BLaER1 (cell line): ENCODE data around the gene GPR42.
"Not testable (repeated sequence)": the region's sequence is repeated elsewhere in the genome, so short reads cannot be mapped to it uniquely, and the experiment has no call there.

Source experiments
- H3K27ac ChIP-seq: shearing (Covaris generic); formaldehyde crosslinking; 2 replicates; pipeline ENCODE4 v1.8.1; 2022
- H3K27me3 ChIP-seq: shearing (Covaris generic); formaldehyde crosslinking; 2 replicates; pipeline ENCODE4 v1.8.1; 2022
- H3K36me3 ChIP-seq: shearing (Covaris generic); formaldehyde crosslinking; 2 replicates; pipeline ENCODE4 v1.8.1; 2022
- H3K4me1 ChIP-seq: shearing (Covaris generic); formaldehyde crosslinking; 2 replicates; pipeline ENCODE4 v1.8.1; 2022
- H3K4me2 ChIP-seq: shearing (Covaris generic); formaldehyde crosslinking; 2 replicates; pipeline ENCODE4 v1.8.1; 2022
- H3K4me3 ChIP-seq: shearing (Covaris generic); formaldehyde crosslinking; 2 replicates; pipeline ENCODE4 v1.8.1; 2022
- H3K9ac ChIP-seq: shearing (Covaris generic); formaldehyde crosslinking; 2 replicates; pipeline ENCODE4 v1.8.1; 2022
- H3K9me3 ChIP-seq: shearing (Covaris generic); formaldehyde crosslinking; 2 replicates; pipeline ENCODE4 v1.8.1; 2022
- H4K20me1 ChIP-seq: shearing (Covaris generic); formaldehyde crosslinking; 2 replicates; pipeline ENCODE4 v1.8.1; 2022
- Cebpa-rat ChIP-seq: shearing (Covaris generic); IDR thresholded peaks from 2 replicates; pipeline ENCODE4 v1.8.1; 2022

GPR42 gene

DNA sequence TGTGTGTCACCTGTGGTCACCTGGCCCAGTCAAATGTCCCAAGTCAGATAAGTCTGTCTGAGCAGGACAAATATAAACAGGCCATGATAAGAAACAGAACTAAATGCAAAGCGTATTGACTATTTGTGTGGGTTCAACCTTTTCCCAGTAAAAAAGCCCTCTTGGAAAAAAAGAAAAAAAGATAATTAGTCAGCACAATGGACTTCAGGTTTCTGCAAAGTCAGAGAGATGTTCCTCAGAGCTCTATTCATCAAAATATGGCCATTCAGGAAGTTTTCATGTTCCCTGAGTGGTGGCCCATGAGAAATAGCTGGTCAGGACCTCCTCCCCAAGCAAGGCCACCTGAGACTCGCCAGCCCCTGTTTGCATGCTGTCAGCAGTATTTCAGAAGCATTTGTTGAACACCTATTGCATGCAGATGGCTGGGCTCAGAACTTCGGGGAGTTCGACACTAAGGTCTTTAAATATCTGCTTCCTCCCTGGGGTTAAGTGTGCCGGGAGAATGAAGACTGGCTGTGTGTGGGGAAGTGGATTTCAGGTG lies 9.9 kb upstream of the GPR42 start:
- H3K4me3 ChIP-seq: no peak overlapping the region
- H3K9me3 ChIP-seq: no peaks in the 10 kb centered on the region
- no peaks in the 10 kb centered on the region for H4K20me1 ChIP-seq
- H3K36me3 ChIP-seq: no peaks in the 10 kb centered on the region
- H3K27me3 ChIP-seq: no peaks in the 10 kb centered on the region
- no peak overlapping the region for H3K9ac ChIP-seq
- peaks cover 24% of the 10 kb centered on the region for H3K4me1 ChIP-seq
- peak overlapping the region; percentile 36 for H3K4me2 ChIP-seq
- TF ChIP-seq Cebpa-rat: no peak
- no peak overlapping the region for H3K27ac ChIP-seq

DNA sequence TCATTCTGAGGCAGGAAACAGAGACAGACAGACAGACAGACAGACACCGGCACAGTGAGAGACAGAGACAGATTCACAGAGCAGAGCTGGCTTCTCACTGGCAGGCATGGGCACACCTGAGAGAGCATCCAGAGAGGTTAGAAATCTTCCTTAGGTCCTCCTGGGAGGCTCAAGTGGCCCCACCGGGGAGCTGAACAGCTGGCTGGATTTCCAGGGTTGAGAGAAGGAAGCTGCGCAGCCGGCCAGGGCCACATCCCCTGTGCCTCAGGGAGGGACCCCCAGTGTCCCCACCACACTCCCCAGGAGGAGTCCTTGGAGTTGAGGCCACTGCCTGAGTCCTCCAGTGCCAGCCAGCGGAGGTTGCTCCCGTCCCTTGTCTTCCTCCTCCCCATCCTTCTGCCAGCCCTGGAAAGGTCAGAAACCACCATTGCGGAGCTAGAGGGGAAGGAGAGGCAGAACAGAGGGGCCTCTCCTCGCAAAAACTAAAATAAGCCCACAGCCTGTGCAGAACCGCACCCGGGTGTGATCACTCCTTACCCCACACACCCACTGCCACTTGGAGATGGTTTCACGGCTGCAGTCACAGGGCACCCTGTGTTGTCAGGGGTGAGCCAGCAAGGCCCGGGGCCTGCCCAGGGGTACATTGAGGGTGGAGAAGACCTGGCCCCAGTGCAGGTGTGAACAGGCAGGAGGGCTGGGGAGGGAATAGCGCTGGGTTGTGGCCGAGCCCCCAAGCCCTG lies 8.4 kb upstream of the GPR42 start:
- H4K20me1 ChIP-seq: no peaks in the 10 kb centered on the region
- no peak overlapping the region for H3K4me2 ChIP-seq
- peaks cover 18% of the 10 kb centered on the region for H3K4me1 ChIP-seq
- TF ChIP-seq Cebpa-rat: no peak
- H3K4me3 ChIP-seq: no peak overlapping the region
- H3K9ac ChIP-seq: no peak overlapping the region
- no peak overlapping the region for H3K27ac ChIP-seq
- no peaks in the 10 kb centered on the region for H3K9me3 ChIP-seq
- no peaks in the 10 kb centered on the region for H3K27me3 ChIP-seq
- no peaks in the 10 kb centered on the region for H3K36me3 ChIP-seq

- TF ChIP-seq Cebpa-rat: no peak
- Histone ChIP-seq H3K9ac (no peak overlapping the region), H3K36me3 (no peaks in the 10 kb centered on the region), H3K4me3 (no peak overlapping the region), H3K9me3 (no peaks in the 10 kb centered on the region), H3K27me3 (no peaks in the 10 kb centered on the region), H4K20me1 (no peaks in the 10 kb centered on the region), H3K27ac (no peak overlapping the region), H3K4me1 (peaks cover 12% of the 10 kb centered on the region), H3K4me2 (no peak overlapping the region)
These were observed 7.8 kb upstream of the GPR42 start for GRCh38 chr19:35363001-35363590.

GRCh38 chr19:35363711-35364425 lies 7.0 kb upstream of the GPR42 start:
- no peak overlapping the region for H3K4me3 ChIP-seq
- H3K9me3 ChIP-seq: no peaks in the 10 kb centered on the region
- no peak overlapping the region for H3K9ac ChIP-seq
- no peak overlapping the region for H3K4me2 ChIP-seq
- no peaks in the 10 kb centered on the region for H3K27me3 ChIP-seq
- H4K20me1 ChIP-seq: no peaks in the 10 kb centered on the region
- H3K36me3 ChIP-seq: no peaks in the 10 kb centered on the region
- H3K27ac ChIP-seq: no peak overlapping the region
- peaks cover 8% of the 10 kb centered on the region for H3K4me1 ChIP-seq
- TF ChIP-seq Cebpa-rat: no peak

- no peaks in the 10 kb centered on the region for H4K20me1 ChIP-seq
- no peak for TF ChIP-seq Cebpa-rat
- no peak overlapping the region for H3K9ac ChIP-seq
- no peak overlapping the region for H3K4me3 ChIP-seq
- H3K36me3 ChIP-seq: no peaks in the 10 kb centered on the region
- H3K27ac ChIP-seq: no peak overlapping the region
- H3K4me1 ChIP-seq: peaks cover 8% of the 10 kb centered on the region
- no peaks in the 10 kb centered on the region for H3K9me3 ChIP-seq
- H3K27me3 ChIP-seq: no peaks in the 10 kb centered on the region
- H3K4me2 ChIP-seq: no peak overlapping the region
These were observed 5.6 kb upstream of the GPR42 start for GRCh38 chr19:35365303-35365702.

DNA sequence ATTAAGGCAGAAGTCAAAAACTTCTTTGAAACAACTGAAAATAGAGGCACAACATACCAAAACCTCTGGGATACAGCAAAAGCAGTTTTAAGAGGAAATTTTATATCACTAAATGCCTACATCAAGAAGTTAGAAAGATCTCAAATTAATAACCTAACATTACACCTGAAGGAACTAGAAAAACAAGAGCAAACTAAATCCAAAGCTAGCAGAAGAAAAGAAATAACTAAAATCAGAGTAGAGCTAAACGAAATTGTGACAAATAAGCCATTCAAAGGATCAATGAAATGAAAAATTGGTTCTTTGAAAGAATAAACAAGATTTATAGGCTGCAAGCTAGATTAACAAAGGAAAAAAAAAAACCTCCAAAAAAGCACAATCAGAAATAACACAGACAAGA lies 2.5 kb upstream of the GPR42 start:
- H3K27ac ChIP-seq: no peak overlapping the region
- H4K20me1 ChIP-seq: no peaks in the 10 kb centered on the region
- no peak overlapping the region for H3K4me3 ChIP-seq
- H3K9me3 ChIP-seq: no peaks in the 10 kb centered on the region
- no peak overlapping the region for H3K9ac ChIP-seq
- TF ChIP-seq Cebpa-rat: no peak
- H3K4me1 ChIP-seq: no peaks in the 10 kb centered on the region
- no peaks in the 10 kb centered on the region for H3K36me3 ChIP-seq
- H3K4me2 ChIP-seq: no peak overlapping the region
- H3K27me3 ChIP-seq: no peaks in the 10 kb centered on the region

GRCh38 chr19:35369522-35369921 lies 1.3 kb upstream of the GPR42 start:
- H3K9me3 ChIP-seq: no peaks in the 10 kb centered on the region
- no peak overlapping the region for H3K27ac ChIP-seq
- no peaks in the 10 kb centered on the region for H3K36me3 ChIP-seq
- H3K4me3 ChIP-seq: no peak overlapping the region
- TF ChIP-seq Cebpa-rat: no peak
- no peak overlapping the region for H3K9ac ChIP-seq
- no peaks in the 10 kb centered on the region for H3K4me1 ChIP-seq
- no peaks in the 10 kb centered on the region for H3K27me3 ChIP-seq
- no peak overlapping the region for H3K4me2 ChIP-seq
- no peaks in the 10 kb centered on the region for H4K20me1 ChIP-seq

GRCh38 chr19:35373492-35373891 lies 2.6 kb downstream of the GPR42 start:
- Histone ChIP-seq H3K4me2 (no peak overlapping the region), H3K27me3 (no peaks in the 10 kb centered on the region), H3K9ac (no peak overlapping the region), H3K27ac (no peak overlapping the region), H3K4me3 (no peak overlapping the region), H3K9me3 (peaks cover 5% of the 10 kb centered on the region), H3K36me3 (no peaks in the 10 kb centered on the region), H3K4me1 (peaks cover 20% of the 10 kb centered on the region), H4K20me1 (no peaks in the 10 kb centered on the region)
- TF ChIP-seq Cebpa-rat: no peak

GRCh38 chr19:35374031-35374430 lies 3.2 kb downstream of the GPR42 start:
- not testable (repeated sequence) for H3K9me3 ChIP-seq, H3K9ac ChIP-seq, H4K20me1 ChIP-seq, H3K4me3 ChIP-seq, H3K27ac ChIP-seq, H3K27me3 ChIP-seq, H3K36me3 ChIP-seq, H3K4me2 ChIP-seq
- peaks cover 20% of the 10 kb centered on the region for H3K4me1 ChIP-seq
